GM04503 (cell line): ENCODE measurements around the gene COX8A.
A peak's percentile ranks its signal among the peaks of the same experiment; 100 is the strongest.
"Not testable (repeated sequence)": the region's sequence is repeated elsewhere in the genome, so short reads cannot be mapped to it uniquely, and the experiment has no call there.

Source experiments
- DNase-seq: peaks from one replicate; pipeline ENCODE4 v3.0.0-alpha.2; 2012; ENCODE audit warnings: low read depth

The COX8A gene

DNA sequence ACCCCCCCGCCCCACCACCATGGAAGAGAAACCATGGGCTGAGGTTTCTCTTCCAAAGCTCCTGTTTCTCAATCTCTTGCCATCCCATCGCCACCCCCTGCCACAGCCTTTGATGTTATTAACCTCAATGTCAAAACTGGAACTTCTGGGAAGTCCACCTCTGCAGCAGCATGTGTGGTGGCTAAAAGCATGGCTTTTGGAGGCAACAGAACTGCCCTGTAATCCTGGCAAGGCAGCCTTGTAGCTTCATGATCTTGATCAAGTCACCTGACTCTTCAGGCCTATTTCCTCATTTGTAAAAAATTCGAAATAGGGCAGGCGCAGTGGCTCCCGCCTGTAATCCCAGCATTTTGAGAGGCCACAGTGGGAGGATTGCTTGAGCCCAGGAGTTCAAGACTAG is 3.5 kb upstream of the COX8A start:
- DNase-seq: no peak

DNA sequence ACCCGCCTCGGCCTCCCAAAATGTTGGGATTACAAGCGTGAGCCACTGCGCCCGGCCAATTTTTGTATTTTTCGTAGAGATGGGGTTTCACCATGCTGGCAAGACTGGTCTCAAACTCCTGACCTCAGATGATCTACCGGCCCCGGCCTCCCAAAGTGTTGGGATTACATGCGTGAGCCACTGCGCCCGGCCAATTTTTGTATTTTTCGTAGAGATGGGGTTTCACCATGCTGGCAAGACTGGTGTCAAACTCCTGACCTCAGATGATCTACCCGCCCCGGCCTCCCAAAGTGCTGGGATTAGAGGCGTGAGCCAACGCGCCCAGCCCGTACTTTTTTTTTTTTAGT is 535 bp upstream of the COX8A start:
- DNase-seq: not testable (repeated sequence)

GRCh38 chr11:63978551-63979239 is 4.3 kb downstream of the COX8A start:
- no peak for DNase-seq

- no peak for DNase-seq
Observed at GRCh38 chr11:63979426-63979825, 5.0 kb downstream of the COX8A start.

- no peak for DNase-seq
Observed at GRCh38 chr11:63985812-63986155, 11.4 kb downstream of the COX8A start.

DNA sequence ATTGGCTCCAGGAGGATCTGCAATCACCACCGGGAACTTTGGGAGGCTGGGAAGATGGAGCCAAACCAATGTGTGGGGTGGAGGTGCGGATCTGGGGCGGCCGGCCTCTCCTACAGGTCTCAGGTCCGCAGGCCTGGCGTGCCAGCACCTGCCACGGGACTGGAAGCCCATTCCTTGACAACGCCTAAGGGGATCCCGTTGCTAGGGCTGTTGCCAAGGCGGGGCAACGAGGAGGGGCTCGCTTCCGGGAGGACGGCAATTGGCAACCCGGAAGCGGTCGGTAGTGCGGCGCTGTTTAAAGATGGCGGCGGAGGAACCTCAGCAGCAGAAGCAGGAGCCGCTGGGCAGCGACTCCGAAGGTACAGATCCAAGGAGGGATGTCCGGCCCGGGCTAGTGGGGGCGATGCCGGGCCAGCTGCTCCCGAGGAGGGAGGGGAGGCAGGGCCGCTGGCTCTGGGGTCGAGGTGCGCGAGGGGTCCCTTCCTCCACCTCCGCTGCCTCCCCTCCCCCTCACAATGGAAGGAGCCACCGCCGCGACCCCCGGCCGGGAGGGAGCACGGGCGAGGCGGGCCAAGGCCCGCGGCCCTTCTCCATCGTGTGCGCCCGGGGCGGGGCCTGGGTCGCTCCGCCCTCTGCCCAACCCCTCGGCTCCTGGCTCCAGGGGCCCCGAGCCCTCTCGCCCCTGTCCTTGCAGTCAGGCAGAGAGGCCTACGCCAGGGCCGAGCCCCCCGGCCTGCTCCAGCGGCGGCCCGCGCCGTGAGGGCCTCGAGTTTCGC is 11.9 kb downstream of the COX8A start, which contains the start of gene OTUB1:
TSS of gene OTUB1 (plus strand) at position 283 of the 776 bp plus-strand sequence. CDS start at position 302, 19 bp downstream.
- peak; percentile 53 for DNase-seq

DNA sequence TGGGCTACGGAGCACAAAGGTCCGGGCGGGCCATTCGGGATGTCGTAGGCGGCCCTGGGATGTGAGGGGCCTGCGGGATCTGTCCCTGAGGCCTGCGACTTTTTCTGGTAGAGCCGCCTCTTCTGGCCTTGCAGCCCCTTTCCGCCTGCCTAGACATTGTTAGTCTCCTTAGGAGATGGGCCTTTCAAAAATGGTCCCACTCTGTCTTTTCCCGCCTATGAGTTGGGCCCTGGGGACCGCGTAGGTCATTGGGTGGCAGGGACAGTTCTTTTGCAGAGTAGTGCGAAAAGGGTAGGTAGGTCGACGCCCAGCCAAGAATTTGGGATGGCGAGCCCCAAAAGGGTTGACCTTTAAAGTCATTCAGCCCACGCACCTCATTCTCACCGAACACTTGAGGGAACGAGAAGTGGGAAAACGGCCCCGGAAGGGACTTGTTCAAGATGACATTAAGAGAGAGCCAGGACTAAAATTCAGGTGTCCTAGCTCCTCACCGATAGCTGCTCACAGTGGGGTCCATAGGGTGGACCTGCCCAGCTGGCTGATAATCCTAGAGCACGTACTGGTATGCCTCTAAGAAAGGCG is 12.6 kb downstream of the COX8A start:
- DNase-seq: no peak

DNA sequence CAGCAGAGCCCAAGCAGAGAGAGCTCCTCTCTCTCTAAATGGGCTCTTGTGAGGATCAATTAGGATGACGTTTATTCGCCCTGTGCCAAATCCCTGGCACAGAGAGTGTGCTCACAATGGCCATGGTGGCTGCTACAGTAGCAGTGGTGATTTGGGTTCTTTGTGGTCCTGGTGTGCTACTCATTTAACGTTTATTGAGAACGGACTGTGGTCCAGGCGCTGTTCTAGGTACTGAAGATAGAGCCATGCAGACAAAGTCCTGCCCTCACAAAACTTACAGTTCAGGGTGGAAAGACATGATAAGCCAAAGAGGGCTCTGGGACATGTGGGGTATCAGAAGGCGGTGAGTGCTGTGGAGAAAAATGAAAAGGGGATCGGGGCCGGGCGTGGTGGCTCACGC is 17.1 kb downstream of the COX8A start:
- no peak for DNase-seq

DNA sequence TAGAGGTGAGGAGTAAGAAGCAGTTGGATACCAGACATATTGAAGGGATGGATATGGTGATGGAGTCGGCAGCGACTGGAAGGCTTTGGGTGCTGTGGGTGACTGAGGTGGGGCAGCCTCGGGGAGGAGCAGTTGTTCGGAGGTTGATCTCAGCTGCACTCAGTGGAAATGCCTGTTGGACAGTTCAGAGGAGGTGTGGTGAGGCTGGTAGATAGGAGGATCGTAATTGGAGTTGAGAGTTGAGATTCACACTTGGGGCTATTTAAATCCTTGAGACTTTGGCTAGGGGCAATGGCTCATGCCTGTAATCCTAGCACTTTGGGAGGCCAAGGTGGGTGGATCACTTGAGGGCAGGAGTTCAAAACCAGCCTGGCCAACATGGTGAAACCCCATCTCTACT is 18.7 kb downstream of the COX8A start:
- no peak for DNase-seq

DNA sequence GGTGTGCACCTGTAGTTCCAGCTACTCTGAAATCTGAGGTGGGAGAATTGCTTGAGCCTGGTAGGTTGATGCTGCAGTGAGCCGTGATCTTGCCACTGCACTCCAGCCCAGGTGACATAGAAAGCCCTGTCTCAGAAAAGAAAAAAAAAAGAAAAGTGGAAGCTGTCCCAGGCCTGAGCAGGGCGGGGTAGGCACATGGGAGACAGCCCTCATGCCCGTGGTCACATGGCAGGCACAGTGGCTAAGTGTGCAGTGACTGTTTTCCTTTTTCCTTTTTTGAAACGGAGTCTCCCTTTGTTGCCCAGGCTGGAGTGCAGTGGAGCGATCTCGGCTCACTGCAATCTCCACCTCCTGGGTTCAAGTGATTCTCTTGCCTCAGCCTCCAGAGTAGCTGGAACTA is 19.6 kb downstream of the COX8A start:
- DNase-seq: no peak

DNA sequence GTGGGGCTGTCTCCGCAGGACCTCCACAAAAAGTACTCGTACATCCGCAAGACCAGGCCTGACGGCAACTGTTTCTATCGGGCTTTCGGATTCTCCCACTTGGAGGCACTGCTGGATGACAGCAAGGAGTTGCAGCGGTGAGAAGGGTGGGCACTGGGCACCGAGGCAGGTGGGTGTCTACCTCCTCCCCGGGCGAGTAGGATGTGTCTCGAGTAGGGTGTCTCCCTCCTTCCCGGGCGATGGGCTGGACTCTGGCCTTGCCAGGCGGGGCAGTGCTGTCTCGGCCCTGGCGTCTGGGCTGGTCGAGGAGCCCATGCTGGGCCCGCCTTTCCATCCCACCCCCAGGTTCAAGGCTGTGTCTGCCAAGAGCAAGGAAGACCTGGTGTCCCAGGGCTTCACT is 22.1 kb downstream of the COX8A start:
- no peak for DNase-seq

GRCh38 chr11:63997104-63997700 is 22.8 kb downstream of the COX8A start:
- no peak for DNase-seq

- no peak for DNase-seq
Observed at GRCh38 chr11:63997801-63998337, 23.4 kb downstream of the COX8A start.

DNA sequence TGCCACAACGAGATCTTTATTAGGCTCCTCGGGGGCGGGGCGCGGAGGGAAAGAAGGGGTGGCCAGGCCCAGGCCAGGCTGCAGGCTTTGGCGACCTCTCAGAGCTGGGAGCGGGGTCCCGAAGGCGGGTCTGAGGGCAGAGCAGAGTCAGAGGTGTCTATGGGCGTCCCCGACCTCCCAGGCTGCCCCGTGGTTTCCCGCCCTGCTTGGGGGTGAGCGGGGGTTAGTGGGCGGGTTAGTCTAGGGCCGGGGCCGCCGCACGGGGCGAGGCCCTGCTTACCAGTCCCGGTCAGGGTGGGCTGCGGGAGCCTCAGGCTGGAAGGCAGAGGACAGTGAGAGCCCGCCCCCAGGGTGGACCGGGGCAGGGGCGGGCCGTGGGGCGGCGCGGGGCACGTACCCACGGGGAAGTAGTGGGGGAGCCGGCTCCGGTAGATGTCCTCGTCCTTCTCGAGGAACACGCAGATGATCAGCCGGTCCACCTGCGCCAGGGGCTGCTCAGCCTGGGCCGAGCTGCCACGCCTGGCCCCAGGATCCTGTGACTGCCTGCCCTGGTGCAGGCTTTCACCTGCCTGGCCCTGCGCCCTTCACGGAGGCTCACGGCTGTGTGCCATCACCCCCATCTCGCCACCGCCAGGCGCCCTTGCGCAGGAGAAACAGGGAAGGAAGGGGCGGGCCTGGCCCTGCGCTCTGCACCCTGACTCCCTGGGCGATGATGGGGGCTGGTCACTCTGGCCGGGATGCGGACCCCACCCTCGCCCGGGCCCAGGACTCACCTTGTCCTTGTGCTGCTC is 24.3 kb downstream of the COX8A start:
- DNase-seq: no peak

DNA sequence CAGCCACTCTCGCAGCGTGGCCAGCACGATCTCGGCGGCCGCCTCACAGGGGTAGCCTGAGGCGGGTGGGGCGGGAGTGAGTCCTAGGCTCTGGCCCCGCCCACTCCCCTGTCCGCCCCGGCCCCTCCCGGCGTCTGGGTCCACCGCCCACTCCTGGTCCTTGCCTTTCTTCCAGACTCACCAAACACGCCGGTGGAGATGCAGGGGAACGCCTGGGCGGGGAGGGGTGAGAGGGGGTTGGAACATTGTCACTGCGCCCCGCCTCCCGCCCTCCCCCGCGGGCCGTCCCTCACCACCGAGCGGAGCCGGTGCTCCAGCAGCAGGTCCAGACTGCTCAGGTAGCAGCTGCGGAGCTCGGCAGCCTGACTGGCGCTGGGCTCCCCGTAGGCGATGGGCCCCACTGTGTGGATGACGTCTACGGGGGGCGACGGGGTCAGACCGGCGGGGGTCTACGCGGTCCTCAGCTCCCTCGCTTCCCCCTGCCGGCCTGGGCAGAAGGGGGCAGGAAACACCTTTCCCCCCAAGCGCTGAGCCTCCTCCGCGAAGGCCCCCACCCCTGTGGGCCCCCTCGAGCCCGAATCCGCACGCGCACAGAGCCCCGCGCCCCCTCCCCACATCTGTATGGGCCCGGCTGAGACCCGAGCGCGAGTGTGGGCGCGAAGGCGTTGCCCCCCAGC is 25.1 kb downstream of the COX8A start:
- no peak for DNase-seq

GRCh38 chr11:64000026-64000739 is 25.8 kb downstream of the COX8A start:
- DNase-seq: no peak

GRCh38 chr11:64000740-64001483 is 26.5 kb downstream of the COX8A start:
- DNase-seq: no peak

GRCh38 chr11:64001484-64002420 is 27.3 kb downstream of the COX8A start:
- no peak for DNase-seq
